Spleen (tissue), 11 donors: ENCODE results near the gene NFE2L3. TPM values are rescaled to one million over a fixed set of nuclear protein-coding genes. Genes with fewer than 3 reads are reported as not detected.
"Not testable (repeated sequence)": the region's sequence is repeated elsewhere in the genome, so short reads cannot be mapped to it uniquely, and the experiment has no call there.

ENCODE experiments used
- DNase-seq: peaks from one replicate; pipeline ENCODE4 v3.0.0-alpha.2; 2020
- H3K27ac ChIP-seq, 8 donors: fragments of 200-600 bp; sonication (generic) in 7 of 8; 1 replicate in 4 of 8; 2 replicates in 4 of 8; pipeline versions ENCODE4 v1.5.0 to v1.8.0; 2016 to 2021; ENCODE audit warnings: inconsistent platforms in 4 of 8, mild to moderate bottlenecking in 4 of 8, moderate library complexity in 1 of 8
- H3K27me3 ChIP-seq, 7 donors: fragments of 200-600 bp; sonication (generic) in 6 of 7; replicated peaks in 1 of 7; 1 replicate in 4 of 7; 2 replicates in 3 of 7; pipeline versions ENCODE4 v1.5.0 to v1.8.0; 2016 to 2021; ENCODE audit warnings: inconsistent platforms in 3 of 7, mild to moderate bottlenecking in 1 of 7
- H3K36me3 ChIP-seq, 6 donors: fragments of 200-600 bp; sonication (generic) in 5 of 6; 1 replicate in 4 of 6; 2 replicates in 2 of 6; pipeline versions ENCODE4 v1.5.0 to v1.8.0; 2016 to 2021; ENCODE audit warnings: inconsistent platforms in 2 of 6
- H3K4me1 ChIP-seq, 6 donors: fragments of 200-600 bp; sonication (generic) in 5 of 6; 1 replicate in 3 of 6; 2 replicates in 3 of 6; pipeline versions ENCODE4 v1.5.0 to v1.8.0; 2016 to 2021; ENCODE audit warnings: inconsistent platforms in 3 of 6
- H3K4me3 ChIP-seq, 8 donors: fragments of 200-600 bp; sonication (generic) in 7 of 8; 1 replicate in 4 of 8; 2 replicates in 4 of 8; pipeline versions ENCODE4 v1.5.0 to v1.8.0; 2016 to 2021; ENCODE audit warnings: inconsistent platforms in 4 of 8, mild to moderate bottlenecking in 4 of 8, moderate library complexity in 2 of 8
- H3K9me3 ChIP-seq, 8 donors: fragments of 200-600 bp; sonication (generic) in 7 of 8; 1 replicate in 4 of 8; 2 replicates in 4 of 8; pipeline versions ENCODE4 v1.5.0 to v1.8.0; 2016 to 2021; ENCODE audit warnings: inconsistent platforms in 4 of 8
- POLR2A ChIP-seq, 3 donors: fragments of 450-650 bp; IDR thresholded peaks; one replicate each; pipeline ENCODE4 v1.5.1; 2017; ENCODE audit warnings: antibody characterized with exemption in 3 of 3, mild to moderate bottlenecking in 1 of 3
- POLR2AphosphoS5 ChIP-seq, 3 donors: sonication (generic); formaldehyde crosslinking; IDR thresholded peaks; one replicate each; pipeline ENCODE4 v1.5.1; 2017; ENCODE audit warnings: antibody characterized with exemption in 3 of 3
- WGBS, 5 donors: extraction: QIAGEN DNeasy Blood & Tissue Kit in 3 of 5; methylation state at CpG; one replicate each; pipeline versions ENCODE4 v1.1.5 to v1.1.7; 2013 to 2018; 5-methylcytosine and 5-hydroxymethylcytosine counted together
- intact Hi-C: fragments of 100-400 bp; cut with DNase I; formaldehyde crosslinking; loops from one replicate; pipeline ENCODE4 v1.15.0; 2023; ENCODE audit warnings: low total_unique reads
- polyA plus RNA-seq, 3 donors: library from polyadenylated mRNA; stranded (reverse); fragments of 200-250 nt; gene quantifications; one replicate each; pipeline ENCODE4 v1.2.1, GENCODE V29; 2013
- total RNA-seq, 7 donors: library from RNA; depleted of rRNA in 3 of 7; stranded (reverse); fragments of >200 nt in 3 of 7; fragmentation: NEBNext Ultra II Directional in 4 of 7; extraction: Animal tissue kit (Norgen Biotek cat#: 25700) in 4 of 7; gene quantifications; one replicate each; pipeline versions ENCODE4 v1.1.0 to v1.2.1, GENCODE V29; 2016 to 2021
- TF ChIP-seq, protein P1 (sequence below), 11 experiments: fragments of 200-600 bp in 7 of 11; fragments of 450-650 bp in 4 of 11; sonication (generic) in 4 of 11; IDR thresholded peaks in 8 of 11; conservative IDR thresholded peaks in 3 of 11; 1 replicate in 7 of 11; 2 replicates in 4 of 11; pipeline versions ENCODE4 v1.4.0 to v1.8.0; 2016 to 2021; ENCODE audit warnings: antibody characterized with exemption in 11 of 11, inconsistent platforms in 4 of 11, mild to moderate bottlenecking in 1 of 11
- donor health status: healthy with polysubstance abuse.
- donor health status: DM: no; HTN: no; CAD: no; lungs with moderate emphysema.
- donor health status: DM: no; HTN: no; CAD: no.
- donor health status: Bipolar disorder and iron deficiency.
- donor health status: healthy.
- donor health status: DM: no; HTN: no; CAD: no.
- donor health status: DM: yes; HTN: yes; CAD: no.

NFE2L3 gene
- total and polyA plus RNA-seq, 10 donors = 4.9 to 12.7 (median 7.8) TPM

DNA sequence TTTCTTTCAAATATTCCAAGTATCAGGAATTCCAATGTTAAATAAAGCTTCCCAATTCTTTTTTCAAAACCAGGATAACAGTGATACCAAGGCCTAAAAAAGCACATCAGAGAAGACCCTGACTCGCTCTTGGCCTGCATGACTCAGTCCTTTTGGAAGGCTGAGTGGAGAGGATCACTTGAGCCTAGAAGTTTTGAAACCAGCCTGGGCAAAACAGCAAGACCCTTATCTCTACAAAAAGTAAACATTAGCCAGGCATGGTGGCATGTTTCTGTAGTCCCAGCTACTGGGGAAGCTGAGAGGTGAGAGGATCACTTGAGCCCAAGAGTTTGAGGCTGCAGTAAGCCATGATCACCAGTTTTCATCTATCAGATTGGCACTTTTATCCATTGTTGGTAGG lies 18.7 kb downstream of the NFE2L3 start:
- no peak overlapping the region for H3K27ac ChIP-seq
- TF ChIP-seq, protein P1, sequence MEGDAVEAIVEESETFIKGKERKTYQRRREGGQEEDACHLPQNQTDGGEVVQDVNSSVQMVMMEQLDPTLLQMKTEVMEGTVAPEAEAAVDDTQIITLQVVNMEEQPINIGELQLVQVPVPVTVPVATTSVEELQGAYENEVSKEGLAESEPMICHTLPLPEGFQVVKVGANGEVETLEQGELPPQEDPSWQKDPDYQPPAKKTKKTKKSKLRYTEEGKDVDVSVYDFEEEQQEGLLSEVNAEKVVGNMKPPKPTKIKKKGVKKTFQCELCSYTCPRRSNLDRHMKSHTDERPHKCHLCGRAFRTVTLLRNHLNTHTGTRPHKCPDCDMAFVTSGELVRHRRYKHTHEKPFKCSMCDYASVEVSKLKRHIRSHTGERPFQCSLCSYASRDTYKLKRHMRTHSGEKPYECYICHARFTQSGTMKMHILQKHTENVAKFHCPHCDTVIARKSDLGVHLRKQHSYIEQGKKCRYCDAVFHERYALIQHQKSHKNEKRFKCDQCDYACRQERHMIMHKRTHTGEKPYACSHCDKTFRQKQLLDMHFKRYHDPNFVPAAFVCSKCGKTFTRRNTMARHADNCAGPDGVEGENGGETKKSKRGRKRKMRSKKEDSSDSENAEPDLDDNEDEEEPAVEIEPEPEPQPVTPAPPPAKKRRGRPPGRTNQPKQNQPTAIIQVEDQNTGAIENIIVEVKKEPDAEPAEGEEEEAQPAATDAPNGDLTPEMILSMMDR (IDR thresholded peaks at IDR 0.05 in 8 of 11, conservative IDR thresholded peaks at IDR 0.05 in 3 of 11) = no peak
- TF ChIP-seq POLR2AphosphoS5 (IDR thresholded peaks at IDR 0.05) = no peak
- TF ChIP-seq POLR2A (IDR thresholded peaks at IDR 0.05) = no peak
- DNase-seq = no peak
- H3K4me3 ChIP-seq = no peak overlapping the region
- H3K27me3 ChIP-seq = no peaks in the 10 kb centered on the region
- intact Hi-C loops = no loop called here
- H3K36me3 ChIP-seq = peaks cover 0 to 25% (median 3%) of the 10 kb centered on the region in 6 donors
- H3K4me1 ChIP-seq = peaks cover 7 to 22% (median 15%) of the 10 kb centered on the region in 6 donors
- no peaks in the 10 kb centered on the region for H3K9me3 ChIP-seq
- WGBS, 5 donors = 92 to 97% (median 95%) methylated on average over 1 of the region's 1 CpG

DNA sequence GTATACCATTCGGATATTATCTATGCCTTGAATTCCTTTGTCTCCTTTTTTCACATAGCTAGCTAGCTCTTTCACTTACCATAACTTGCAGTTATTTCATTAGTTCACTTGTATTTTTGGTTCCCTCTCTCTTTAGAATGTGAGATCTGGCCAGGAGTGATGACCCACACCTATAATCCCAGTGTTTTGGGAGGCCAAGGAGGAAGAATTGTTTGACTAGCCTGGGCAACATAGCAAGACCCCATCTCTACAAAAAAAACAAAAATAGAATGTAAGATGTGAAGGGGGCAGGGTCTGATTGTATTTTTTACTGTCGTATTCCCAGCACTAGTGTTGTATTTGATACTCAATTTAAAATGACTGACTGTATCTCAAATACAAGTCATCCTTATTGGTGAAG lies 19.6 kb downstream of the NFE2L3 start:
- Histone ChIP-seq H3K9me3 (no peaks in the 10 kb centered on the region), H3K4me3 (no peak overlapping the region), H3K27ac (no peak overlapping the region), H3K36me3 (peaks cover 0 to 25% (median 3%) of the 10 kb centered on the region in 6 donors), H3K27me3 (no peaks in the 10 kb centered on the region), H3K4me1 (peaks cover 7 to 16% (median 13%) of the 10 kb centered on the region in 6 donors)
- intact Hi-C loops = no loop called here
- DNase-seq = no peak
- WGBS, 5 donors = 93 to 98% (median 96%) methylated on average over 2 of the region's 2 CpGs
- no peak for TF ChIP-seq POLR2A (IDR thresholded peaks at IDR 0.05)
- TF ChIP-seq POLR2AphosphoS5 (IDR thresholded peaks at IDR 0.05) = no peak
- TF ChIP-seq, protein P1 (IDR thresholded peaks at IDR 0.05 in 8 of 11, conservative IDR thresholded peaks at IDR 0.05 in 3 of 11) = no peak

DNA sequence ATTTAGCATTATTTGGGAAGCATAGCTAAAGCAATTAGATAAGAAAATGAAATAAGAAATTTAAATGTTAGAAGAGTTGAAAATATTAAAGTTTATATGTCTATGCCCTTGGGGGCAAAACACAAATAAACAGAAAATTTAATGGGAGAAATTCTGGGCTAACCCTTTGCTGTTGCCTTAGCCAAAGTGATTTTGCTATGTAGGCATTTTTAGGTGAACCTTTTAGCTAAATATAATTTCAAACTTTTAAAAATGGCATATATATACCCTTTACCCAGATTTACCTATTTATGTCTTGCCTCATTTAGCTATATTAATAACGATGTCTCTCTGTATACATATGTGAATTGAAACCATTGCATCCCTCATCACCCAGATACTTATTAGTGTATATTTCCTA lies 20.1 kb downstream of the NFE2L3 start:
- Histone ChIP-seq H3K9me3 (no peaks in the 10 kb centered on the region), H3K27me3 (no peaks in the 10 kb centered on the region), H3K4me1 (peaks cover 4 to 11% (median 8%) of the 10 kb centered on the region in 6 donors), H3K36me3 (peaks cover 0 to 25% (median 3%) of the 10 kb centered on the region in 6 donors), H3K4me3 (no peak overlapping the region), H3K27ac (no peak overlapping the region)
- intact Hi-C loops = no loop called here
- 93 to 100% (median 98%) methylated on average over 1 of the region's 1 CpG for WGBS, 5 donors
- TF ChIP-seq, protein P1 (IDR thresholded peaks at IDR 0.05 in 8 of 11, conservative IDR thresholded peaks at IDR 0.05 in 3 of 11) = no peak
- TF ChIP-seq POLR2AphosphoS5 (IDR thresholded peaks at IDR 0.05) (no peak), POLR2A (IDR thresholded peaks at IDR 0.05) (no peak)
- DNase-seq = no peak

DNA sequence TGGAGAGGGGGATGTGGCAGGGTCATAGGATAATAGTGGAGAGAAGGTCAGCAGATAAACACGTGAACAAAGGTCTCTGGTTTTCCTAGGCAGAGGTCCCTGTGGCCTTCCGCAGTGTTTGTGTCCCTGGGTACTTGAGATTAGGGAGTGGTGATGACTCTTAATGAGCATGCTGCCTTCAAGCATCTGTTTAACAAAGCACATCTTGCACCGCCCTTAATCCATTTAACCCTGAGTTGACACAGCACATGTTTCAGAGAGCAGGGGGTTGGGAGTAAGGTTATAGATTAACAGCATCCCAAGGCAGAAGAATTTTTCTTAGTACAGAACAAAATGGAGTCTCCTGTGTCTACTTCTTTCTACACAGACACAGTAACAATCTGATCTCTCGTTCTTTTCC lies 23.9 kb downstream of the NFE2L3 start:
- H3K27me3 ChIP-seq, intact Hi-C loops, H3K9me3 ChIP-seq, DNase-seq, H3K36me3 ChIP-seq, H3K27ac ChIP-seq, H3K4me3 ChIP-seq: not testable (repeated sequence)
- WGBS, 5 donors = 91 to 100% (median 95%) methylated on average over 1 of the region's 4 CpGs
- peaks cover 0 to 17% (median 7%) of the 10 kb centered on the region in 6 donors for H3K4me1 ChIP-seq

DNA sequence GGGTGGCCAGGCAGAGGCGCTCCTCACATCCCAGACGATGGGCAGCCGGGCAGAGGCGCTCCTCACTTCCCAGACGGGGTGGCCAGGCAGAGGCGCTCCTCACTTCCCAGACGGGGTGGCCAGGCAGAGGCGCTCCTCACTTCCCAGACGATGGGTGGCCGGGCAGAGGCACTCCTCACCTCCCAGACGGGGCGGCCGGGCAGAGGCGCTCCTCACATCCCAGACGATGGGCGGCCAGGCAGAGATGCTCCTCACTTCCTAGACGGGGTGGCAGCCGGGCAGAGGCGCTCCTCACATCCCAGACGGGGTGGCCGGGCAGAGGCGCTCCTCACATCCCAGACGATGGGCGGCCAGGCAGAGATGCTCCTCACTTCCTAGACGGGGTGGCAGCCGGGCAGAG lies 24.7 kb downstream of the NFE2L3 start:
- WGBS, 5 donors = 95 to 99% (median 96%) methylated on average over 6 to 20 of the region's 26 CpGs; no CpG with 5 or more reads in 2 of the 5 donors
- H3K27ac ChIP-seq, intact Hi-C loops, DNase-seq, H3K4me3 ChIP-seq, H3K9me3 ChIP-seq, H3K27me3 ChIP-seq, H3K36me3 ChIP-seq: not testable (repeated sequence)
- peaks cover 0 to 25% (median 9%) of the 10 kb centered on the region in 6 donors for H3K4me1 ChIP-seq
